Colonic mucosa (tissue), 4 donors: ENCODE measurements around the gene CUL4A. TPM values are rescaled to one million over a fixed set of nuclear protein-coding genes. Genes with fewer than 3 reads are reported as not detected.

Experiments used
- DNase-seq: peaks from one replicate; pipeline ENCODE4 v3.0.0-alpha.2; 2020
- H3K27ac ChIP-seq: fragments of 200-600 bp; one replicate; pipeline ENCODE4 v1.8.0; 2021
- H3K27me3 ChIP-seq: fragments of 200-600 bp; one replicate; pipeline ENCODE4 v1.8.0; 2021
- H3K36me3 ChIP-seq: fragments of 200-600 bp; one replicate; pipeline ENCODE4 v1.8.0; 2021
- H3K4me1 ChIP-seq: fragments of 200-600 bp; one replicate; pipeline ENCODE4 v1.8.0; 2021; ENCODE audit warnings: mild to moderate bottlenecking
- H3K4me3 ChIP-seq: fragments of 200-600 bp; one replicate; pipeline ENCODE4 v1.8.0; 2021
- H3K9ac ChIP-seq, 2 donors: one replicate each; pipeline ENCODE4 v1.7.0; 2013; ENCODE audit warnings: control low read depth in 2 of 2, low read depth in 2 of 2, low read length in 2 of 2
- H3K9me3 ChIP-seq: fragments of 200-600 bp; one replicate; pipeline ENCODE4 v1.8.0; 2021
- CTCF ChIP-seq: fragments of 200-600 bp; IDR thresholded peaks from one replicate; pipeline ENCODE4 v1.8.0; 2022; ENCODE audit warnings: antibody characterized with exemption, mild to moderate bottlenecking
- intact Hi-C: fragments of 100-400 bp; cut with DNase I; formaldehyde crosslinking; loops from one replicate; pipeline ENCODE4 v1.14.1; 2022
- total RNA-seq, 2 donors: library from RNA; stranded (reverse); fragmentation: NEBNext Ultra II Directional in 1 of 2; extraction: Animal tissue kit (Norgen Biotek cat#: 25700) in 1 of 2; gene quantifications; one replicate each; pipeline ENCODE4 v1.2.1, GENCODE V29; 2021
- donor health status: healthy.
- donor health status: DM: no; HTN: no; CAD: no.
- donor health status: DM: no; HTN: no; CAD: no.

The CUL4A gene
- total RNA-seq, 2 donors from 2014 or later = 54.6 to 62.6 TPM

GRCh38 chr13:113220141-113220598 is 10.8 kb downstream of the CUL4A start:
- H3K27me3 ChIP-seq = no peaks in the 10 kb centered on the region
- no peaks in the 10 kb centered on the region for H3K4me1 ChIP-seq
- intact Hi-C loops = no loop called here
- H3K4me3 ChIP-seq = no peak overlapping the region
- no peaks in the 10 kb centered on the region for H3K9me3 ChIP-seq
- no peak overlapping the region for H3K9ac ChIP-seq
- TF ChIP-seq CTCF = no peak
- H3K36me3 ChIP-seq = no peaks in the 10 kb centered on the region
- H3K27ac ChIP-seq = no peak overlapping the region
- DNase-seq = peak; percentile 85

GRCh38 chr13:113220877-113221276 is 11.5 kb downstream of the CUL4A start:
- Histone ChIP-seq H3K4me3 (no peak overlapping the region), H3K36me3 (no peaks in the 10 kb centered on the region), H3K4me1 (no peaks in the 10 kb centered on the region), H3K27ac (no peak overlapping the region), H3K27me3 (no peaks in the 10 kb centered on the region), H3K9ac (no peak overlapping the region), H3K9me3 (no peaks in the 10 kb centered on the region)
- DNase-seq = no peak
- TF ChIP-seq CTCF = no peak
- intact Hi-C loops = no loop called here

GRCh38 chr13:113223070-113223469 is 13.7 kb downstream of the CUL4A start:
- H3K9ac ChIP-seq = no peak overlapping the region
- no peak overlapping the region for H3K27ac ChIP-seq
- H3K9me3 ChIP-seq = no peaks in the 10 kb centered on the region
- TF ChIP-seq CTCF = no peak
- no peak overlapping the region for H3K4me3 ChIP-seq
- intact Hi-C loops = no loop called here
- H3K36me3 ChIP-seq = no peaks in the 10 kb centered on the region
- H3K27me3 ChIP-seq = no peaks in the 10 kb centered on the region
- no peaks in the 10 kb centered on the region for H3K4me1 ChIP-seq
- DNase-seq = no peak

DNA sequence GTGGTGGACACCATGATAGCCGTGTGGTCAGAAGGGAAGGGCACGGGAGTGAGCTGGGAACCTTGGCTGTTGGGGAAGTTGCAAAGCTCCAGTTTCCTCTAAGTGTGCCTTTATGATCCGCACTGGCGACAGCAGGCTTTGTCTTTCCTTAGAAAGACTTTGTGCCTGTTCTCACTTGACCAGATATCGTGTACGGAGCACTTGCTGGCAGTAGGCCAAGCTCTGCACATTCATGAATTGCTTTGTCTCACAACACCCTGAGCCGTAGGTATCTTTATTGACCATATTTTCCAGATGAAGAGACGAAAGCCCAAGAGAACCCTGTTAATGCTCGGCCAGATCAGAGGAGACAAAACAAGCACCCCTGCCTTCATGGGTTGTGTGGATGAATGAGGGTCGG is 15.1 kb downstream of the CUL4A start:
- DNase-seq = no peak
- Histone ChIP-seq H3K27ac (no peak overlapping the region), H3K4me1 (no peaks in the 10 kb centered on the region), H3K9ac (no peak overlapping the region), H3K27me3 (no peaks in the 10 kb centered on the region), H3K9me3 (no peaks in the 10 kb centered on the region), H3K4me3 (no peak overlapping the region), H3K36me3 (no peaks in the 10 kb centered on the region)
- intact Hi-C loops = no loop called here
- no peak for TF ChIP-seq CTCF

DNA sequence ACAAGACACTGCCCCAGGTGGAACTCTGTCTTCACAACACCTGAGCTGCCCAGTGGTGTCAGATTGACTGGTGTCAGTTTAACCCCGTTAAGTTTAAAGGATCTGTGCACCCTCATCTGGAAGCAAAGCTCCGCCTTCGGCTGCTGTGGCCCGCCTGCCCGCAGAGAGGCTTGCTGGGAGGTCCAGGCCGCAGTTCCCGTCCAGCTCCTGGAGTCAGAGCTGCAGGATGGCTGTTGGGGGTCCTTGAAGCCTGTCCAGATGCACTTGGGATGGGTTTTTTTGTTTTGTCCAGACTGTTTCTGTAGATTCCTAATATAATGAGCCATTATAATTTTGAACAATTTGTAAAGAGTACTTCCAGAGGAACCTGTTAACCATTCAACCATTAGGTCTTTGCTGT is 16.1 kb downstream of the CUL4A start:
- Histone ChIP-seq H3K36me3 (no peaks in the 10 kb centered on the region), H3K27me3 (no peaks in the 10 kb centered on the region)
- no peak for DNase-seq

More for the DNA sequence above, 16.1 kb downstream of the CUL4A start:
- Histone ChIP-seq H3K27ac (no peak overlapping the region), H3K4me1 (no peaks in the 10 kb centered on the region), H3K9me3 (no peaks in the 10 kb centered on the region), H3K9ac (no peak overlapping the region), H3K4me3 (no peak overlapping the region)
- no peak for TF ChIP-seq CTCF
- intact Hi-C loops = no loop called here
